Fibroblast of skin of scalp (primary cell): ENCODE results near the gene DGKB. TPM values are rescaled to one million over a fixed set of nuclear protein-coding genes. Genes with fewer than 3 reads are reported as not detected.
A peak's percentile ranks its signal among the peaks of the same experiment; 100 is the strongest.

ENCODE experiments used
- DNase-seq: peaks from one replicate; pipeline ENCODE4 v3.0.0-alpha.2; 2013
- polyA plus RNA-seq, 2 experiments: library from polyadenylated mRNA; unstranded; fragments of 120-200 nt; gene quantifications; one replicate each; pipeline ENCODE4 v1.2.1, GENCODE V29; 2013; ENCODE audit not compliant: insufficient read length in 2 of 2

The DGKB gene
- 0.11 TPM for polyA plus RNA-seq (2013, experiment 1 of 2; ENCODE audit: insufficient read length)
- 0.15 TPM for polyA plus RNA-seq (2013, experiment 2 of 2; ENCODE audit: insufficient read length)

- DNase-seq, result peak; percentile 26
Measured at GRCh38 chr7:14902589-14903067, at the start of gene DGKB. Gene DGKB, minus strand, starts transcription at chr7:14902751.

DNA sequence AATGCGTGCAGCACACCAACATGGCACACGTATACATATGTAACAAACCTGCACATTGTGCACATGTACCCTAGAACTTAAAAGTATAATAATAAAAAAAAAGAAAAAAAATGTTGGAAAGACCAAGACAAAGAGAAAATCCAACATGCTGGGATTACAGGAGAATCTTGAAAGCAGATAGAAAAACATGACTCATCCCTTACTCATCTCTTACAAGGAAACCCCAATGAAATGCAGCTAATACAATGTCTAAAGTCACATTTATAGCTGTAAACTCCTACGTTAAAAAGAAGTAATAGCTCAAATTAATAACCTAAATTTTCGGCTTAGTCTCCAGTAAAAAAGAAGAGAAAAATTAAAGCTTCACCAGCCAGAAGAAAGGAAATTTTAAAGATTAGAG, 47.5 kb upstream of the DGKB start:
- DNase-seq, result no peak

GRCh38 chr7:14938181-14938580, 35.6 kb upstream of the DGKB start:
- no peak for DNase-seq

GRCh38 chr7:14937581-14937980, 35.0 kb upstream of the DGKB start:
- DNase-seq, result no peak

GRCh38 chr7:14936554-14936953, 34.0 kb upstream of the DGKB start:
- peak; percentile 16 for DNase-seq

GRCh38 chr7:14934839-14935238, 32.3 kb upstream of the DGKB start:
- DNase-seq, result no peak

DNA sequence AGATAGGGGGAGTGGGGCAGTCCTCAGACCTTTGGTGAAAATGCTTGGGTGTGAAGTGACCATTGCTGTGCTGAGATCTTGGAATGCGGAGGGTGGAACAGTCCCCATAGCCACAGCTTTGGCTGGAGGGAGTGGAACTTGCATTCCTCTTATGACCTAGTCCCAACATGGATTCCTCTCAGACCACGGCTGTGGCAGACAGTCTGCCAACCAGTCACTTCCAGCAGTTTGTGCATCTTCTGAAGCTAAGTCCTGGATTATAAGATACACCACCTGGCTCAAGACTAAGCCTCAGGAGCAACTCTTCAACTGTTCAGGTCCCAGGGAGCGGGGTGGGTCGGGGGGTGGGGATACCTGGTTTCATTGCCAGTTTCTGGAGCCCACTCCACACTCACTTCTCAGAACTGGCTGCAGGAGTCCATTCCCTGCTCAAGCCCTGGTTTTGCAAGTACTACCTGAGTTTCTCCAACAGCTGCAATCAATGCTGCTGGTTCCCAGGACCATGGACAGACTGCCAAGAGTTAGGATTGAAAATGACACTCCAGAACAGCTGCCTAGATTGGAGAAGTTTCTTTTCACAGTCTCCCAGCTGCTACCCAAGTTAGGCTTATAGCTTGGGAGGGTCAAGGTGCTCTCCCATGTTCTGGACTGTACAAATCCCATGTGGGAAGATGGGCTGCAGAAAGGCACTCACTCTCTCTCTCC, 29.1 kb upstream of the DGKB start:
- DNase-seq, result no peak

- peak; percentile 24 for DNase-seq
Measured at GRCh38 chr7:14924398-14924797, 21.8 kb upstream of the DGKB start.

DNA sequence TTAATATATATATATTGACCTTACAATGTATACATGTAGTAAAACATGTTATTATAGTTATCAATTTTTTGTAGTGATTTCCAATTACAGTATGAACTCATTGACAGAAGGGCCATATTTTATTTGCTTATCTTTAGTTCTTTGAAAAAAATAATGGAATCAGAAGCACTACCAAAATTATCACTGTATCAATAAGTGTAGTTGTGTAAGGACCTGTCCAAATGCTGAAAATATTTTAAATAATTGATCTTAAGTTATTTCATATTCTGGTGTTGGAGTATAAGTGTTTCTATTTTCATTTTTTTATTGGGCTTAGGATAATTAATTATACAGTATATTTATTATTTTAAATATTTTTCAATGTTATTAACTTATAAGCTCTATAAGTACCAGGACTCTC, 8.5 kb upstream of the DGKB start:
- DNase-seq, result no peak

GRCh38 chr7:14908697-14909096, 6.1 kb upstream of the DGKB start:
- DNase-seq, result no peak

GRCh38 chr7:14905764-14906163, 3.2 kb upstream of the DGKB start:
- no peak for DNase-seq

DNA sequence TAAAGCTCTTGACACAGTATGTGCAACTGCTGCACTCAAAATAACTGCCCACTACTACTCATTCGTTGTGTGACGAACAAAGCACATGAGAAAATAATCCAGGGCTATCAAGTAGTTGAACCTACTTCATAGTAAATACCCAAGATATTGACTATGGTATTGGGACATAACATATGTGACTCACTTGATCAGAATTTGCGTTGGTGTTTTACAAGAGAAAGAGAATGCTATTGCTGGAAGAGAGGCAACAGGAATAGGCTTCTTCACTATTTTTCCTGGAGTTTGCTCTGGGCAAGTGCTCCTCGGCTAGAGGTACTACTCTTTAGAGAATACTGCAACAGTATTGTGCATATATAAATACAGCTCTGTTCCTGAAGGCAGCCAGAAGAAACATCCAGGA, 2.5 kb downstream of the DGKB start:
- no peak for DNase-seq

DNA sequence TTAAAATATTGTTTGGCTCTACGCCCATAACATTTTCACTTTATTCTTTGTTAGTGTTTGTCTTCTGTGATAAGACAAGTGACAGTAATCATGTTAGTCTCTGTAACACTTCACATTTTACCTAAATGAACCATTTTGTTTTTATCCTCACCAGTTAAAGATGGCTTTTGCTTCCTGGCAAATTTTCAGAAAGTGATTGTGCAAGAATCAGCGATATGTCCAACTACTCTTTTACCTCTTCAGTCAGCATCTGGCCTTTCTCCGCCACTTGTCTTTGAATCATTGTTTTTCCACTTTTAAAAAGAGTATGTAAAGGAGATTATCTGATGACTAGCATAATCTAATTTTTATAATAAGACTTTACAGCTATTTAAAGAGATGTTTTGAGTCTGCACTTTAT, 3.5 kb downstream of the DGKB start:
- no peak for DNase-seq

- no peak for DNase-seq
Measured at GRCh38 chr7:14896461-14896860, 6.1 kb downstream of the DGKB start.

- DNase-seq, result no peak
Measured at GRCh38 chr7:14894826-14895225, 7.7 kb downstream of the DGKB start.

GRCh38 chr7:14892961-14893360, 9.6 kb downstream of the DGKB start:
- no peak for DNase-seq

DNA sequence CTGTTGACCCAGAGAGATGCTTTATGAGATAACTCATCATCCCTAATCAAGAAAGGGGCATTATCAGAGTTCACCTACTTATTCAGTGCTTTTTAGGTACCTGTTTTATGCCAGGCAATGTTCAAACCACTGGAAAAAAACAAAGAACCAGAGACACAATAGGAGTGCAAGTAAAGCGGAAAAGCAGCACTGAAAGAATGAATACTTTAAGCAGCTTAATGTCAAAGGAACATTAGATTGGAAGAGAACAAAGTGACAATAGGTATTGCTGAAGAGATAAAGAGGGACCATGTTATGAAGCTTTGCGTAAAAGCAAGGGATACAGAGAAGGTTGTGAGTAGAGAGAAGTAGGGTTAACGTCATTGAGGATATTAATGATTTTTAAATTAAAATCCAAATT, 11.3 kb downstream of the DGKB start:
- no peak for DNase-seq

DNA sequence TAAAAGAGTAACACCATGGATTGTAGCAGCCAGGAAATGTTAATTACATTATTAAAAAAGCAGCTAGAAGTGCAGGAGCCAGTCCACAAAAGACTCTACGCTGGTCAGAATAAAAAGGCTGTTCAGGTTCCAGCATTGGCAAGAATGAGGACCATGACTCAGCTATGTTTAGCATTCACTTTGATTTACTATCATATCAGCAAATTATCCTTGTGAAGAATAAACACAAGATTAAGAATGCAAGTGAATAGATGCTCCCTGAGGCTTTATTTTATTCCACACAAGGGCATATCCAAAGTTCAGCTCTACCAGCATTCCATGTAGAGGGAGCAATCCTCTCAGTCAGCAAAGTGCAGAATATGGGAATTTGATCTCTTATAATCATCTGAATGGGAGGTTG, 13.6 kb downstream of the DGKB start:
- DNase-seq, result no peak

DNA sequence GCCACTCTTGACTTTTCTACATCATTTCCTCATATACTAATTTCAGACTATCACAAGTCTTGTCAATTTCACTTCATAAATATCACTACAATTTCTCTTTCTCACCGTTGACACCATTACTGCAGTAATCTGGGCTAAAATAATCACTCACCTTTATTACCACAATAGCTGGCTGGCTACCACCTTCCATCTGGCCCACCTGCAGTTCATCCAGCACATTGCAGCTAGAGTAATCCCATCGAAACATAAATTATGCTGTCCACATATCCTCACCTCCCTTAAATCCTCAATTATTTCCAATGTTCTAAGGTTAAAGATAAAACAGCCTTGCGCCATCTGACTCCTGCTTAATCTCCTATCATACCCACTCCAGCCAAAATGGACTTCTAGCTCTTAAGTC, 16.0 kb downstream of the DGKB start:
- DNase-seq, result no peak

GRCh38 chr7:14875941-14876587, 26.5 kb downstream of the DGKB start:
- DNase-seq, result no peak

- DNase-seq, result no peak
Measured at GRCh38 chr7:14871880-14872279, 30.7 kb downstream of the DGKB start.

DNA sequence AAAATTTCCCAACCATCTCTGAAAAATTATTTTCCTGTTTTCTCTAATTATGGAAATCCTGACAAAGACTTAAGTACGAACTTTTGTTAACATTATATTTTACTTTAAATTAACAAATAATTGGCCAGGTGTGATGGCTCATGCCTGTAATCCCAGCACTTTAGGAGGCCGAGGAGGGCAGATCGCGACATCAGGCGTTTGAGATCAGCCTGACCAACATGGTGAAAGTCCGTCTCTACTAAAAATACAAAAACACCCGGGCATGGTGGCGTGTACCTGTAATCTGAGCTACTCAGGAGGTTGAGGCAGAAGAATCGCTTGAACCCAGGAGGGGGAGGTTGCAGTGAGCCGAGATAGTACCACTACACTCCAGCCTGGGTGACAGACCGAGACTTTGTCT, 32.2 kb downstream of the DGKB start:
- no peak for DNase-seq

GRCh38 chr7:14868937-14869336, 33.6 kb downstream of the DGKB start:
- no peak for DNase-seq

DNA sequence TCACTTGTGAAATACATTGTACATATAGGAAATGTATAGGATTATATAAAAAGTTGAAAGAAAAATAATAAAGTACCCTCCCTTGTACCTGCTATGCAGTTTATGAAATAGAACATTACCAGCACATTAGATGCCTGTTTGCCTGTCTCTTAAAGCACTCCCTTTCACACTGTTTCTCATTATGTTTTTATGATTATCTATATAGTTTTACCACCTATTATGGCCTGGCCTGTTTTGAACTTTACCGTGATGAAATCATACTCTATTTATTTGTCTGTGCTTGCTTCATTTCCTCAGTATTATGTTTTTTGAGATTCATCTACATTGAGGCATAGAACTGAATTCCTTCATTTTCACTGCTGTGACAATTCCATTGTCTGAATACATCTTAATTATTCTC, 41.1 kb downstream of the DGKB start:
- no peak for DNase-seq
